Pericardium fibroblast (primary cell): Measurements from ENCODE around the gene SBK3. TPM values are rescaled to one million over a fixed set of nuclear protein-coding genes. Genes with fewer than 3 reads are reported as not detected.

Experiments
- total RNA-seq: library from RNA; depleted of rRNA; stranded (reverse); fragments of >200 nt; gene quantifications from 2 replicates; pipeline ENCODE4 v1.2.3, GENCODE V29; 2015

Gene SBK3
- not detected in 2 replicates for total RNA-seq

GRCh38 chr19:55545443-55545842, at the start of gene SBK3:
SBK3 (minus strand) TSS chr19:55545543; CDS start chr19:55545543, 0 bp downstream.

GRCh38 chr19:55580628-55581144, 35.3 kb upstream of the SBK3 start, which contains the start of gene ZNF579:
ZNF579 (minus strand) TSS chr19:55580848; CDS start chr19:55579639, 1,209 bp downstream.

GRCh38 chr19:55536951-55537740, 8.2 kb downstream of the SBK3 start, which contains the start of gene SBK2:
SBK2 (minus strand) TSS chr19:55537133; CDS start chr19:55536294, 839 bp downstream.

Other genes with a start within 250 kb of the SBK3 start
- gene TMEM150B, start 220.2 kb downstream of the SBK3 start, total RNA-seq, result not detected in 2 replicates
- gene KMT5C, start 205.7 kb downstream of the SBK3 start, total RNA-seq, result 6.4 and 6.5 TPM in 2 replicates
- gene COX6B2, start 190.8 kb downstream of the SBK3 start, total RNA-seq, result not detected in 2 replicates
- not detected in 2 replicates for gene GARIN5B, start 182.3 kb downstream of the SBK3 start, total RNA-seq
- 0.77 TPM in 1 of 2 replicates, not detected in the other for gene IL11, start 175.1 kb downstream of the SBK3 start, total RNA-seq
- 0.17 TPM in 1 of 2 replicates, not detected in the other for gene TMEM190, start 168.7 kb downstream of the SBK3 start, total RNA-seq
- gene TMEM238, start 161.3 kb downstream of the SBK3 start, total RNA-seq, result 0.23 and 0.60 TPM in 2 replicates
- gene RPL28, start 159.6 kb downstream of the SBK3 start, total RNA-seq, result 452 and 1,009 TPM in 2 replicates
- 42.2 and 50.1 TPM in 2 replicates for gene UBE2S, start 137.8 kb downstream of the SBK3 start, total RNA-seq
- gene SHISA7, start 102.2 kb downstream of the SBK3 start, total RNA-seq, result not detected in 2 replicates
- 86.5 and 89.5 TPM in 2 replicates for gene ISOC2, start 83.9 kb downstream of the SBK3 start, total RNA-seq
- not detected in 2 replicates for gene C19orf85, start 80.8 kb downstream of the SBK3 start, total RNA-seq
- 1.9 and 4.2 TPM in 2 replicates for gene ZNF628, start 68.9 kb downstream of the SBK3 start, total RNA-seq
- 16.6 and 25.1 TPM in 2 replicates for gene NAT14, start 60.4 kb downstream of the SBK3 start, total RNA-seq
- 9.1 and 19.5 TPM in 2 replicates for gene SSC5D, start 57.1 kb downstream of the SBK3 start, total RNA-seq
- not detected in 2 replicates for gene SBK2, start 8.4 kb downstream of the SBK3 start, total RNA-seq
- 10.7 and 11.9 TPM in 2 replicates for gene ZNF579, start 35.3 kb upstream of the SBK3 start, total RNA-seq
- 4.8 and 6.1 TPM in 2 replicates for gene FIZ1, start 54.0 kb upstream of the SBK3 start, total RNA-seq
- gene ZNF524, start 54.7 kb upstream of the SBK3 start, total RNA-seq, result 25.6 and 46.4 TPM in 2 replicates
- gene ZNF865, start 60.1 kb upstream of the SBK3 start, total RNA-seq, result 4.6 and 4.9 TPM in 2 replicates
- 4.7 and 5.2 TPM in 2 replicates for gene ZNF784, start 79.0 kb upstream of the SBK3 start, total RNA-seq
- 27.0 and 32.3 TPM in 2 replicates for gene ZNF580, start 95.5 kb upstream of the SBK3 start, total RNA-seq
- 29.1 and 59.8 TPM in 2 replicates for gene ZNF581, start 98.1 kb upstream of the SBK3 start, total RNA-seq
- gene CCDC106, start 102.7 kb upstream of the SBK3 start, total RNA-seq, result 19.0 and 19.8 TPM in 2 replicates
- 82.9 and 105 TPM in 2 replicates for gene U2AF2, start 109.5 kb upstream of the SBK3 start, total RNA-seq
- 119 and 121 TPM in 2 replicates for gene EPN1, start 129.7 kb upstream of the SBK3 start, total RNA-seq
- not detected in 2 replicates for gene NLRP9, start 192.9 kb upstream of the SBK3 start, total RNA-seq
- not detected in 2 replicates for gene RFPL4A, start 213.6 kb upstream of the SBK3 start, total RNA-seq
- gene RFPL4AL1, start 223.6 kb upstream of the SBK3 start, total RNA-seq, result not detected in 2 replicates